ENCODE results near the gene SIVA1. TPM values are rescaled to one million over a fixed set of nuclear protein-coding genes. Genes with fewer than 3 reads are reported as not detected.

The SIVA1 gene
- total and polyA plus RNA-seq, 9 of the 15 experiments (the other 6 are each of a cell fraction or from before 2014, with no cell fraction given): 4.2 to 186 (median 54.2) TPM

GRCh38 chr14:104799244-104800014 lies 46.5 kb downstream of the SIVA1 start (continued):
- TF ChIP-seq ZBTB40 (IDR thresholded peaks at IDR 0.05): 0 out of 2 replicates have a peak, but pooled peaks have one; percentile 35
- TF ChIP-seq ZBTB40 (CRISPR knock-in tag; IDR thresholded peaks at IDR 0.05): no peak
- TF ChIP-seq, protein P1, sequence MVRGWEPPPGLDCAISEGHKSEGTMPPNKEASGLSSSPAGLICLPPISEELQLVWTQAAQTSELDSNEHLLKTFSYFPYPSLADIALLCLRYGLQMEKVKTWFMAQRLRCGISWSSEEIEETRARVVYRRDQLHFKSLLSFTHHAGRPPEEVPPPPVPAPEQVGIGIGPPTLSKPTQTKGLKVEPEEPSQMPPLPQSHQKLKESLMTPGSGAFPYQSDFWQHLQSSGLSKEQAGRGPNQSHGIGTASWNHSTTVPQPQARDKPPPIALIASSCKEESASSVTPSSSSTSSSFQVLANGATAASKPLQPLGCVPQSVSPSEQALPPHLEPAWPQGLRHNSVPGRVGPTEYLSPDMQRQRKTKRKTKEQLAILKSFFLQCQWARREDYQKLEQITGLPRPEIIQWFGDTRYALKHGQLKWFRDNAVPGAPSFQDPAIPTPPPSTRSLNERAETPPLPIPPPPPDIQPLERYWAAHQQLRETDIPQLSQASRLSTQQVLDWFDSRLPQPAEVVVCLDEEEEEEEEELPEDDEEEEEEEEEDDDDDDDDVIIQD (CRISPR knock-in tag; IDR thresholded peaks at IDR 0.05): no peak
- TF ChIP-seq, protein P2, sequence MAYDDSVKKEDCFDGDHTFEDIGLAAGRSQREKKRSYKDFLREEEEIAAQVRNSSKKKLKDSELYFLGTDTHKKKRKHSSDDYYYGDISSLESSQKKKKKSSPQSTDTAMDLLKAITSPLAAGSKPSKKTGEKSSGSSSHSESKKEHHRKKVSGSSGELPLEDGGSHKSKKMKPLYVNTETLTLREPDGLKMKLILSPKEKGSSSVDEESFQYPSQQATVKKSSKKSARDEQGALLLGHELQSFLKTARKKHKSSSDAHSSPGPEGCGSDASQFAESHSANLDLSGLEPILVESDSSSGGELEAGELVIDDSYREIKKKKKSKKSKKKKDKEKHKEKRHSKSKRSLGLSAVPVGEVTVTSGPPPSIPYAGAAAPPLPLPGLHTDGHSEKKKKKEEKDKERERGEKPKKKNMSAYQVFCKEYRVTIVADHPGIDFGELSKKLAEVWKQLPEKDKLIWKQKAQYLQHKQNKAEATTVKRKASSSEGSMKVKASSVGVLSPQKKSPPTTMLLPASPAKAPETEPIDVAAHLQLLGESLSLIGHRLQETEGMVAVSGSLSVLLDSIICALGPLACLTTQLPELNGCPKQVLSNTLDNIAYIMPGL (CRISPR knock-in tag; IDR thresholded peaks at IDR 0.05): no peak
- 0 out of 2 replicates have a peak, but pooled peaks have one; percentile 22 for TF ChIP-seq HDGF (IDR thresholded peaks at IDR 0.05)
- 0 out of 2 replicates have a peak, but pooled peaks have one; percentile 34 for TF ChIP-seq TOE1 (IDR thresholded peaks at IDR 0.05; ENCODE audit: borderline replicate concordance)
- no peak for TF ChIP-seq TOE1 (CRISPR knock-in tag; IDR thresholded peaks at IDR 0.05; ENCODE audit: borderline replicate concordance, low read depth)
- no peak for TF ChIP-seq NEUROD1 (IDR thresholded peaks at IDR 0.05; ENCODE audit: borderline replicate concordance, low read depth, low read length, partially characterized antibody)
- TF ChIP-seq, protein P3, sequence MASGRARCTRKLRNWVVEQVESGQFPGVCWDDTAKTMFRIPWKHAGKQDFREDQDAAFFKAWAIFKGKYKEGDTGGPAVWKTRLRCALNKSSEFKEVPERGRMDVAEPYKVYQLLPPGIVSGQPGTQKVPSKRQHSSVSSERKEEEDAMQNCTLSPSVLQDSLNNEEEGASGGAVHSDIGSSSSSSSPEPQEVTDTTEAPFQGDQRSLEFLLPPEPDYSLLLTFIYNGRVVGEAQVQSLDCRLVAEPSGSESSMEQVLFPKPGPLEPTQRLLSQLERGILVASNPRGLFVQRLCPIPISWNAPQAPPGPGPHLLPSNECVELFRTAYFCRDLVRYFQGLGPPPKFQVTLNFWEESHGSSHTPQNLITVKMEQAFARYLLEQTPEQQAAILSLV (tag; IDR thresholded peaks at IDR 0.05): no peak
- peak in 1 of 3 experiments; percentile 11 for TF ChIP-seq YY1 (IDR thresholded peaks at IDR 0.05; ENCODE audit: borderline replicate concordance in 1 of 3, control insufficient read depth in 1 of 3, extremely low read depth in 1 of 3, insufficient read depth in 3 of 3, insufficient read length in 1 of 3, insufficient replicate concordance in 2 of 3, low read depth in 1 of 3, low read length in 2 of 3)
- 0 out of 2 replicates have a peak, but pooled peaks have one; percentile 33 for TF ChIP-seq NFRKB (IDR thresholded peaks at IDR 0.05; ENCODE audit: low read depth)
- no peak for TF ChIP-seq HDAC8 (tag; IDR thresholded peaks at IDR 0.05)

All from K562 (cell line).